HAP-1 (cell line): ENCODE results near the gene MBD6.

Experiments used
- DNase-seq, 2 experiments: peaks; one replicate each; pipeline ENCODE4 v3.0.0-alpha.2; 2016 to 2020; ENCODE audit warnings: low spot score in 2 of 2
- H3K27me3 ChIP-seq: fragments of 250-450 bp; sonication (Bioruptor Pico); 2 replicates; pipeline ENCODE4 v1.5.1; 2020; ENCODE audit warnings: low read depth, mild to moderate bottlenecking, moderate library complexity
- H3K36me3 ChIP-seq: fragments of 250-450 bp; sonication (Bioruptor Pico); replicated peaks from 2 replicates; pipeline ENCODE4 v1.5.1; 2020; ENCODE audit warnings: mild to moderate bottlenecking
- H3K4me1 ChIP-seq: fragments of 250-450 bp; sonication (Bioruptor Pico); 2 replicates; pipeline ENCODE4 v1.5.1; 2020; ENCODE audit warnings: mild to moderate bottlenecking
- H3K4me3 ChIP-seq: fragments of 250-450 bp; sonication (Bioruptor Pico); 2 replicates; pipeline ENCODE4 v1.5.1; 2020; ENCODE audit warnings: mild to moderate bottlenecking, moderate library complexity
- H3K9me3 ChIP-seq: fragments of 250-450 bp; sonication (Bioruptor Pico); 2 replicates; pipeline ENCODE4 v1.5.1; 2020; ENCODE audit warnings: mild to moderate bottlenecking, moderate library complexity
- in situ Hi-C: fragments of 300-500 bp; cut with MboI; formaldehyde crosslinking; loops from 3 replicates; pipeline ENCODE4 v1.14.3; 2020; ENCODE audit warnings: low sequenced_read_pairs, inconsistent platforms, mixed read lengths

Gene MBD6

GRCh38 chr12:57522011-57522886 is at the start of gene MBD6:
Gene MBD6 (plus strand): TSS chr12:57522824. CDS start chr12:57524304, 1,480 bp downstream.
- Histone ChIP-seq H3K4me1 (peaks cover 33% of the 10 kb centered on the region), H3K36me3 (peaks cover 56% of the 10 kb centered on the region), H3K9me3 (no peaks in the 10 kb centered on the region), H3K4me3 (peak within 1 kb of the TSS; percentile 69), H3K27me3 (no peaks in the 10 kb centered on the region)
- in situ Hi-C loops: no loop called here
- DNase-seq: peak; percentile 77 to 95

GRCh38 chr12:57473392-57473791 is 49.2 kb upstream of the MBD6 start:
- no peaks in the 10 kb centered on the region for H3K36me3 ChIP-seq
- H3K9me3 ChIP-seq: no peaks in the 10 kb centered on the region
- peaks cover 62% of the 10 kb centered on the region for H3K27me3 ChIP-seq
- H3K4me3 ChIP-seq: no peak overlapping the region
- no peak for DNase-seq
- in situ Hi-C loops: no loop called here
- H3K4me1 ChIP-seq: no peaks in the 10 kb centered on the region

- Histone ChIP-seq H3K9me3 (no peaks in the 10 kb centered on the region), H3K4me3 (no peak overlapping the region), H3K36me3 (no peaks in the 10 kb centered on the region), H3K27me3 (peaks cover 67% of the 10 kb centered on the region), H3K4me1 (no peaks in the 10 kb centered on the region)
- no peak for DNase-seq
- in situ Hi-C loops: no loop called here
Measured at GRCh38 chr12:57473886-57474285, 48.7 kb upstream of the MBD6 start.

- in situ Hi-C loops: no loop called here
- Histone ChIP-seq H3K27me3 (peaks cover 72% of the 10 kb centered on the region), H3K4me1 (no peaks in the 10 kb centered on the region), H3K9me3 (no peaks in the 10 kb centered on the region), H3K4me3 (no peak overlapping the region), H3K36me3 (no peaks in the 10 kb centered on the region)
- DNase-seq: no peak
Measured at GRCh38 chr12:57474430-57474829, 48.2 kb upstream of the MBD6 start.

GRCh38 chr12:57474862-57475261 is 47.8 kb upstream of the MBD6 start:
- Histone ChIP-seq H3K27me3 (peaks cover 74% of the 10 kb centered on the region), H3K4me1 (no peaks in the 10 kb centered on the region), H3K9me3 (no peaks in the 10 kb centered on the region), H3K4me3 (no peak overlapping the region), H3K36me3 (no peaks in the 10 kb centered on the region)
- in situ Hi-C loops: no loop called here
- DNase-seq: no peak

- no peak for DNase-seq
- in situ Hi-C loops: no loop called here
- H3K4me3 ChIP-seq: no peak overlapping the region
- no peaks in the 10 kb centered on the region for H3K9me3 ChIP-seq
- H3K4me1 ChIP-seq: no peaks in the 10 kb centered on the region
- no peaks in the 10 kb centered on the region for H3K36me3 ChIP-seq
- peaks cover 78% of the 10 kb centered on the region for H3K27me3 ChIP-seq
Measured at GRCh38 chr12:57475271-57476161, 47.1 kb upstream of the MBD6 start.

- Histone ChIP-seq H3K27me3 (peaks cover 84% of the 10 kb centered on the region), H3K4me1 (no peaks in the 10 kb centered on the region), H3K4me3 (no peak overlapping the region), H3K36me3 (no peaks in the 10 kb centered on the region), H3K9me3 (no peaks in the 10 kb centered on the region)
- in situ Hi-C loops: no loop called here
- DNase-seq: no peak
Measured at GRCh38 chr12:57476162-57476992, 46.2 kb upstream of the MBD6 start.

GRCh38 chr12:57476993-57477709 is 45.5 kb upstream of the MBD6 start:
- in situ Hi-C loops: no loop called here
- H3K27me3 ChIP-seq: peaks cover 87% of the 10 kb centered on the region
- no peaks in the 10 kb centered on the region for H3K36me3 ChIP-seq
- DNase-seq: no peak
- H3K4me1 ChIP-seq: no peaks in the 10 kb centered on the region
- no peaks in the 10 kb centered on the region for H3K9me3 ChIP-seq
- no peak overlapping the region for H3K4me3 ChIP-seq

GRCh38 chr12:57477710-57478681 is 44.6 kb upstream of the MBD6 start:
- no peaks in the 10 kb centered on the region for H3K36me3 ChIP-seq
- no peak overlapping the region for H3K4me3 ChIP-seq
- in situ Hi-C loops: no loop called here
- no peaks in the 10 kb centered on the region for H3K4me1 ChIP-seq
- no peak for DNase-seq
- no peaks in the 10 kb centered on the region for H3K9me3 ChIP-seq
- H3K27me3 ChIP-seq: peaks cover 80% of the 10 kb centered on the region

GRCh38 chr12:57479043-57479375 is 43.6 kb upstream of the MBD6 start:
- Histone ChIP-seq H3K27me3 (peaks cover 70% of the 10 kb centered on the region), H3K4me1 (no peaks in the 10 kb centered on the region), H3K36me3 (no peaks in the 10 kb centered on the region), H3K9me3 (no peaks in the 10 kb centered on the region), H3K4me3 (no peak overlapping the region)
- in situ Hi-C loops: no loop called here
- DNase-seq: no peak

GRCh38 chr12:57479376-57480115 is 43.1 kb upstream of the MBD6 start, which contains the start of gene ARHGAP9:
Gene ARHGAP9 (minus strand): TSS chr12:57479866. CDS start chr12:57479406, 460 bp downstream.
- no peaks in the 10 kb centered on the region for H3K4me1 ChIP-seq
- no peaks in the 10 kb centered on the region for H3K9me3 ChIP-seq
- H3K36me3 ChIP-seq: no peaks in the 10 kb centered on the region
- no peak within 1 kb of the TSS for H3K4me3 ChIP-seq
- DNase-seq: no peak
- in situ Hi-C loops: no loop called here
- H3K27me3 ChIP-seq: peaks cover 65% of the 10 kb centered on the region

- H3K4me1 ChIP-seq: no peaks in the 10 kb centered on the region
- peaks cover 44% of the 10 kb centered on the region for H3K27me3 ChIP-seq
- in situ Hi-C loops: no loop called here
- H3K9me3 ChIP-seq: no peaks in the 10 kb centered on the region
- no peaks in the 10 kb centered on the region for H3K36me3 ChIP-seq
- no peak overlapping the region for H3K4me3 ChIP-seq
- DNase-seq: no peak
Measured at GRCh38 chr12:57481671-57482070, 41.0 kb upstream of the MBD6 start.
